GM18858 (cell line): ENCODE results near the gene ACP1.

Source experiments
- ATAC-seq: cut with Tn5 transposase; IDR thresholded peaks from one replicate; pipeline ENCODE4 v1.9.1; 2021; ENCODE audit not compliant: unreplicated experiment

The ACP1 gene

GRCh38 chr2:279956-280649 lies 15.4 kb downstream of the ACP1 start:
- no peak for ATAC-seq

GRCh38 chr2:280650-281110 lies 15.9 kb downstream of the ACP1 start:
- no peak for ATAC-seq

- no peak for ATAC-seq
Observed at GRCh38 chr2:281381-281780, 16.6 kb downstream of the ACP1 start.

GRCh38 chr2:282371-283263 lies 17.9 kb downstream of the ACP1 start:
- ATAC-seq = no peak

GRCh38 chr2:283996-284794 lies 19.4 kb downstream of the ACP1 start:
- no peak for ATAC-seq

- ATAC-seq = no peak
Observed at GRCh38 chr2:284896-285492, 20.2 kb downstream of the ACP1 start.

- ATAC-seq = no peak
Observed at GRCh38 chr2:285531-285930, 20.8 kb downstream of the ACP1 start.

- ATAC-seq = no peak
Observed at GRCh38 chr2:286035-286434, 21.3 kb downstream of the ACP1 start.

- ATAC-seq = no peak
Observed at GRCh38 chr2:286774-287392, 22.1 kb downstream of the ACP1 start.

GRCh38 chr2:287471-287885 lies 22.7 kb downstream of the ACP1 start:
- ATAC-seq = no peak

- ATAC-seq = no peak
Observed at GRCh38 chr2:287911-288757, 23.4 kb downstream of the ACP1 start, which contains the start of gene ALKAL2. Gene ALKAL2 (minus strand): TSS chr2:288091. CDS start chr2:287835, 256 bp downstream.

GRCh38 chr2:288758-289361 lies 24.1 kb downstream of the ACP1 start:
- no peak for ATAC-seq

- ATAC-seq = no peak
Observed at GRCh38 chr2:289362-290089, 24.8 kb downstream of the ACP1 start.

- ATAC-seq = no peak
Observed at GRCh38 chr2:290090-290722, 25.5 kb downstream of the ACP1 start.

GRCh38 chr2:295090-295489 lies 30.3 kb downstream of the ACP1 start:
- ATAC-seq = no peak

GRCh38 chr2:296354-296753 lies 31.6 kb downstream of the ACP1 start:
- no peak for ATAC-seq

GRCh38 chr2:305366-305765 lies 40.6 kb downstream of the ACP1 start:
- ATAC-seq = no peak
